HG03095 (cell line): ENCODE results near the gene ZNF69.

ENCODE experiments used
- ATAC-seq: cut with Tn5 transposase; IDR thresholded peaks from one replicate; pipeline ENCODE4 v1.9.1; 2021; ENCODE audit warnings: moderate library complexity; ENCODE audit not compliant: unreplicated experiment

The ZNF69 gene

DNA sequence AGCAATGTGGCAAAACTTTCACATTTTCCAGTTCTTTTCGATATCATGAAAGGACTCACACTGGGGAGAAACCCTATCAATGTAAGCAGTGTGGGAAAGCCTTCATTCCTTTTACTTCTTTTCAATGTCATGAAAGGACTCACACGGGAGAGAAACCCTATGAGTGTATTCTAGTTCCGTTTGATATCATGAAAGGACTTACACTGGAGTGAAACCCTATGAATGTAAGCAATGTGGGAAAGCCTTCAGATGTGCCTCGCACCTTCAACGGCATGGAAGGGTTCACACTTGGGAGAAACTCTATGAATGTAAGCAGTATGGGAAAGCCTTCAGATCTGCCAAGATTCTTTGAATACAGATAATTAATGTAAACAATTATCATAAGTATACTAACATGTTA lies 62.7 kb downstream of the ZNF69 start:
- ATAC-seq = no peak
